Fibroblast of skin of right quadriceps (primary cell): ENCODE results near the gene DTD2.
"Not testable (repeated sequence)": the region's sequence is repeated elsewhere in the genome, so short reads cannot be mapped to it uniquely, and the experiment has no call there.

Experiments used
- DNase-seq: peaks from one replicate; pipeline ENCODE4 v3.0.0-alpha.2; 2013

The DTD2 gene

GRCh38 chr14:31441273-31442111, 15.8 kb downstream of the DTD2 start:
- DNase-seq, result peak; percentile 72

DNA sequence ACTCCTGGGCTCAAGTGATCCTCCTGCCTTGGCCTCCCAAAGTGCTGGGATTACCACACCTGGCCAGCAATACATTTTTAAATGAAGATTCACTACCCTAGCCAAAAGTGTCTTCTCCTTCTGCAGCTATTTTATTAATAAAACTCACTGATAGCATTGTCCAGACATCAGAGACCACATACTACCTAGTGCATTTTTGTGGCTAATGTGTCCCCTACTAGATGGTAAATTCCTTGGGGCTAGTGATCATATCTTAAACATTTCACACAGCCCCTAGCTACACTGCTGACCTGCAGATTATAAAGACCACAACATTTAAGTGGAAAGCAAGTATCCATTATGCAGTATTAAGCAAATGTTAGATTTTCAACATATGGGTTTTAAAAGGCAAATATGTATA, 17.0 kb downstream of the DTD2 start:
- DNase-seq, result no peak

- no peak for DNase-seq
Measured at GRCh38 chr14:31439561-31439960, 17.7 kb downstream of the DTD2 start.

GRCh38 chr14:31437045-31437691, 20.1 kb downstream of the DTD2 start:
- not testable (repeated sequence) for DNase-seq

GRCh38 chr14:31435276-31435675, 22.0 kb downstream of the DTD2 start:
- peak; percentile 87 for DNase-seq

- DNase-seq, result no peak
Measured at GRCh38 chr14:31430634-31431264, 26.6 kb downstream of the DTD2 start.

GRCh38 chr14:31429791-31430190, 27.5 kb downstream of the DTD2 start:
- DNase-seq, result no peak

DNA sequence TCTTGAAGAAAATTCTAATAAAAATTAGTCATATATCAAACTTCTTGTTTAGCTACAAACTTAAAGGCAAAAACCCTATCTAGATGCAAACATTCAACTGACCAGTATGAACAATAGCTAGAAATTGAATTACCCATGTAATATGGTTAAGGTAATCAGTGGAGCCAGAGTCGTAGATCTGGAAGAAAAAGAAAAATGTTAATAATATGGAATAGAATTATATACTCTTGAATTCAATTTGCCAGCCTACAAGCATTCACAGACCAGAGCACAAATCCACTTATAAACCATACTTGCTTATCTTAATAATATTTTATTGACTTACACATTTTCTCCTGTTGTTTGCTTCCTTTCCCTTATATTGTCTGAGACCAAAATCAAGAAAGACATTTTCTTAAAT, 29.3 kb downstream of the DTD2 start:
- no peak for DNase-seq

DNA sequence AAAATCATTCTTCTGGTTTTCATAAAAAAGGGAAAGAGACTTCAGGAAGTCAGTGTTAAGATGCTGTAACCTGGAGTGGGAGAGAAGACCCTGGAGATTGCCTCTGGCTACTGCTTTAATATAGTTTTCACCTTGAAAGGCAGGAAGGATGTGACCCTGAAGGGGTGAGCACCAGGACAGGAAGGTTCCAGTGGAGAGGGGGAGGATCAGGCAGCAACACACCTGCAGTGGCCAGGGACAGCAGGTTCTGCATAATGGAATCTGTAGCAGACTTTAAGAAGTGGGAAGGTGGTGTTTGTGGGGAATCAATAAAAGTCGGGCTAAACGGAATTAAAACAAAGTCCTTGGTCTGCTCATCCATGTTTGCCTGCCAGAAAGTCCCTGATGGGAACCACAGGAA, 30.6 kb downstream of the DTD2 start:
- DNase-seq, result no peak

DNA sequence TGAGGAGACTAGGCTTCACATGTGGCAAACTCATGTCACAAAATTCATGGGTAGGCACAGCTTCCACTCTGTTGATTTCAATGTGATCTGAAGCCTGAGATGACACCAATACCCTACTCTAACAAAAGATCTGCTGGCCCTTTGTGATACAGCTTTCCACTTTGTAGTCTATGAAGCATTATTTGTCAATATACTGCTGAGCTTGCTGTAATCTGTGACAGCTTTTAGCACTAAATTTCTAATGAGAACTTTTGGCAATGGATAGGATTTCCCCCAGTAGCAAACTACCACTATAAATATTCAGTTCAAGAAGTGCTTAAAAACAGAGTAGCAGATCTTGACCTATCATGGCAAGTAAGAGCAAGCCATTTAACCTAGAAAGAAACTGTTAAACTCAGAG, 31.4 kb downstream of the DTD2 start:
- DNase-seq, result no peak

GRCh38 chr14:31421200-31421599, 36.1 kb downstream of the DTD2 start:
- DNase-seq, result no peak

DNA sequence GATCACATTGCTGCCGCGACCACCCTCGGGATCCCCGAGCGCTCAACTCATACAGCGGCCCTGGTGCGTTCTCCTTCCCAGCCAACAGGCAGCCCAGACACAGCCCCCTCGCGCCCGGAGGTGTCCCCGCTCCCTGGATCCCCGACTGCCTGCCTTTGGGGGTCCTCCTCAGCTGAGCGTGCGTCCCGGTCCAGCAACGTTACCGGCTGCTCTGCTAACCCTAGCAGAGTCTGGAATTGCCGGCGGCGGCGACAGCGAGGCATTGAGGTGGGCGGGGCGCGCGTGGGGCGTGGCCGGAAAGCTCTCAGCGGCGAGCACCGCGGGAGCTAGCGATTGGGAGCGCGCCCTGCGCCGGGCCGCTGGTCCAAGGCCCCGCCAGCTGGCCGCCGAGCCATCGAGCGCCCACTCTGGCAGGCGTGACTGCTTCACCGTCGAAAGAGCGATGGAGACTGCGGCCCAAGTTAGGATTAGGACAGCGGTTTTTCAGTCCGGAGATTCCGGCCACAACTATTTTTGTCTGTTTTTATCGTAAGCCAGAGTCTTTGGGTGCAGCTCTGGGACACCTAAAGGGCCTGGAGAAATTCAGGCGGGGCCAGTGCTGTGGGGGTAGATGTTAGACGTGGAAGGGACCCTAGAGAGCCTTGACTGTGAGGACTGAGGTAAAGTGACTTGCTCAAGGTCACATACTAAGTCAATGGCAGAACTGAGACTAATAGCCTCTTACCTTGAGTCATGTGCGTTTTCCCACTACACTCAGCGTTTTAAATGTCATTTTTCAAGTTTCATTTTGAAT, 36.8 kb downstream of the DTD2 start, which contains the start of gene HEATR5A:
Gene HEATR5A (minus strand): TSS at position 232 of the 793 bp plus-strand sequence. CDS start 17,575 bp downstream, outside the sequence.
- peak; percentile 95 for DNase-seq

DNA sequence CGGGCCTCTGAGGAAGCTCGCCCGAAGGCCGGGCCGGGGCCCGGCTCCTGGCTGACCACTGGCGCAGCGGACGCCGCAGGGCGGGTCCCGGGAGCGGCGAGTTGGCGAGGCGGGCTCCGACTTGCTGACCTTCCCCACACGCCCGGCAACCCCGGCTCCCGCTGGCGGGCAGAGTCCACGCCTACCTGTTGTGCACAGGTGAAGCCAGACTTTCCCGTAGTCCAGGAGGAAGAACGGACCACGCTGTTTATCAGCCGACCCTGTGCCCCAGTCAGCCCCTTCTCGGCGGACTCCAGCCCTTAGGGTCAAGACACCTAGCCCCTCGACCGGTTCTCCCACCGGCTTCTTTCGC, 37.4 kb downstream of the DTD2 start:
- peak; percentile 21 for DNase-seq

DNA sequence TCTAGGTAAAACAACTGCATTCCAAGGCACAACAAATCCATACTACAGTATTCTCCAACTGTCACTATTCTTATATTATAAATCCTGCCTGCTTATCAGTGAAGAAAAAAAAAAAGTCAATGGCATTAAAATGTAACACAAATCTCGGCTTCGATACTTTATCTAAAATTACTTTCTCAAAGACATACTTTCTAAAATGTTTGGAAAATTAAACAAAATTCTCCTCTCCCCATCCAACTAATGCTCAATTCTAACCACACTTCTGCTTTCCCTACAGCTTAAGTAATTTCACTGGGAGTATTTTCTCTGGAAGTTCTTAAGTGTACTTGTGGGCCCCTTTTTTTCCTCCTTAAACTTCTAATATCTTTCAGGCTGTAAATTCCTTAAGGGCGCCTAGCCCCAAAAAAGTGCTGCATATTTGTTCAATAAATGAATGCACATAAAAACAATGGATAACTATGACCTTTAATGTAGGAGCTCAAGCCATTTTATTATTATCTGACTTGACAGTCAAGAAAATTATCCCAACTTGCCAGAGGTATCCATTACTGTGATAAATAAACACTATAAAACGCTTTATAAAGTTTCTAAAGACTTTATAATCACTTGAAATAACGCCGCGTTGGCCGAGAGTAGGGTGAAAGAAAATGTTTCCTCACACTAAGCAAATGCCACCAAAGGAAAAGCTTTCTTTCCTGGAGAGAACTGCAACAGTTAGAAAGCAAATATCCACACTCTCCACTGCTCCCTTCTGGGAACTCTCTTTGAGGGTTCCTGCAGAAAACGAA, 37.9 kb downstream of the DTD2 start:
- DNase-seq, result no peak

DNA sequence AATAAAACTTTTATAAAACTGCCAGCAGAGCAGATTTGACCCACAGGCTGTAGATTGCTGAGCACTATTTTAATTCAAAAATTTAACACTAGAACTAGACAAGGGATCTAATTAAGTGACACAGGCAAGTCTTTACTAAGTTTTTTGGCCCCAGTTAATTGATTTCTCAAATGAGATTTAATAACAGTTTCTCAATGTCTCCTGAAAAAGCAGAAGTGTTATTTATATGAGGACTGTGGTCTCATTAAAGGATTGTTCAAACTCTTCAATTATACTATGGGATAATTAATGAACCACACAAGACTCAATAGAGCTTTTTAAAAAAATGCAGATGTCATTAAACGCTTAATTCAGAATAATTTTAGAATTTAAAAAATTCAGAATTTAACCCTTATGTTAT, 38.9 kb downstream of the DTD2 start:
- DNase-seq, result no peak

- no peak for DNase-seq
Measured at GRCh38 chr14:31414190-31414833, 43.0 kb downstream of the DTD2 start.

- DNase-seq, result peak; percentile 22
Measured at GRCh38 chr14:31411218-31411727, 46.0 kb downstream of the DTD2 start.

GRCh38 chr14:31410048-31410650, 47.2 kb downstream of the DTD2 start:
- no peak for DNase-seq

- DNase-seq, result no peak
Measured at GRCh38 chr14:31408421-31408820, 48.9 kb downstream of the DTD2 start.

GRCh38 chr14:31405599-31406232, 51.6 kb downstream of the DTD2 start:
- DNase-seq, result no peak

- DNase-seq, result no peak
Measured at GRCh38 chr14:31405106-31405505, 52.2 kb downstream of the DTD2 start.
